Stimulated activated CD8-positive, alpha-beta memory T cell treated with anti-CD3 and anti-CD28 coated beads, Interleukin-4, amount 100 ng/mL, for 4 hours (primary cell): ENCODE measurements around the gene PEF1.
"Not testable (repeated sequence)": the region's sequence is repeated elsewhere in the genome, so short reads cannot be mapped to it uniquely, and the experiment has no call there.

Source experiments
- DNase-seq, 2 donors: peaks; one replicate each; pipeline ENCODE4 v3.0.0-alpha.2; 2020; ENCODE audit warnings: low read depth in 2 of 2, low spot score in 1 of 2

PEF1 gene

GRCh38 chr1:31615939-31616338 lies 28.7 kb downstream of the PEF1 start:
- DNase-seq = no peak

GRCh38 chr1:31615414-31615813 lies 29.3 kb downstream of the PEF1 start:
- DNase-seq = no peak

GRCh38 chr1:31614414-31615005 lies 30.2 kb downstream of the PEF1 start:
- no peak for DNase-seq

GRCh38 chr1:31609514-31610118 lies 35.1 kb downstream of the PEF1 start:
- DNase-seq = no peak

GRCh38 chr1:31607360-31607759 lies 37.3 kb downstream of the PEF1 start:
- no peak for DNase-seq

GRCh38 chr1:31605908-31606427 lies 38.7 kb downstream of the PEF1 start:
- no peak for DNase-seq

GRCh38 chr1:31602081-31602480 lies 42.6 kb downstream of the PEF1 start:
- DNase-seq = no peak

- DNase-seq = no peak
Measured at GRCh38 chr1:31600641-31601040, 44.0 kb downstream of the PEF1 start.

GRCh38 chr1:31598980-31599379 lies 45.7 kb downstream of the PEF1 start:
- no peak for DNase-seq

- no peak for DNase-seq
Measured at GRCh38 chr1:31596737-31597097, 48.0 kb downstream of the PEF1 start.

GRCh38 chr1:31595836-31596736 lies 48.6 kb downstream of the PEF1 start:
- no peak for DNase-seq

- peak in 1 of 2 donors; percentile 25 for DNase-seq
Measured at GRCh38 chr1:31593770-31594632, 50.7 kb downstream of the PEF1 start.

- DNase-seq = no peak
Measured at GRCh38 chr1:31593136-31593665, 51.5 kb downstream of the PEF1 start.

- no peak for DNase-seq
Measured at GRCh38 chr1:31592132-31592531, 52.5 kb downstream of the PEF1 start.

- no peak for DNase-seq
Measured at GRCh38 chr1:31591425-31592093, 53.1 kb downstream of the PEF1 start.

GRCh38 chr1:31588751-31589515 lies 55.7 kb downstream of the PEF1 start:
- no peak for DNase-seq

- no peak for DNase-seq
Measured at GRCh38 chr1:31587720-31588423, 56.8 kb downstream of the PEF1 start.

GRCh38 chr1:31587328-31587699 lies 57.4 kb downstream of the PEF1 start:
- DNase-seq = not testable (repeated sequence)
